T follicular helper cell (primary cell): Measurements from ENCODE around the gene MLLT3.

Source experiments
- DNase-seq: peaks from one replicate; pipeline ENCODE4 v3.0.0-alpha.2; 2020; ENCODE audit warnings: low read depth

MLLT3 gene

GRCh38 chr9:20417373-20418080 is 204.8 kb downstream of the MLLT3 start:
- DNase-seq: no peak

GRCh38 chr9:20414150-20414549 is 208.1 kb downstream of the MLLT3 start:
- DNase-seq: no peak

- DNase-seq: no peak
Measured at GRCh38 chr9:20409321-20410092, 212.8 kb downstream of the MLLT3 start.

- DNase-seq: no peak
Measured at GRCh38 chr9:20408513-20408912, 213.8 kb downstream of the MLLT3 start.

- DNase-seq: no peak
Measured at GRCh38 chr9:20407013-20407412, 215.3 kb downstream of the MLLT3 start.

GRCh38 chr9:20406344-20406743 is 216.0 kb downstream of the MLLT3 start:
- no peak for DNase-seq

GRCh38 chr9:20405616-20406015 is 216.7 kb downstream of the MLLT3 start:
- DNase-seq: no peak

- no peak for DNase-seq
Measured at GRCh38 chr9:20405078-20405477, 217.2 kb downstream of the MLLT3 start.

GRCh38 chr9:20404192-20404813 is 218.0 kb downstream of the MLLT3 start:
- no peak for DNase-seq

GRCh38 chr9:20403346-20403745 is 219.0 kb downstream of the MLLT3 start:
- no peak for DNase-seq

GRCh38 chr9:20402273-20402875 is 219.9 kb downstream of the MLLT3 start:
- no peak for DNase-seq

- no peak for DNase-seq
Measured at GRCh38 chr9:20398536-20399338, 223.6 kb downstream of the MLLT3 start.

- DNase-seq: no peak
Measured at GRCh38 chr9:20397348-20397747, 225.0 kb downstream of the MLLT3 start.

GRCh38 chr9:20396509-20396908 is 225.8 kb downstream of the MLLT3 start:
- DNase-seq: no peak

- no peak for DNase-seq
Measured at GRCh38 chr9:20395651-20396050, 226.6 kb downstream of the MLLT3 start.

GRCh38 chr9:20394969-20395368 is 227.3 kb downstream of the MLLT3 start:
- no peak for DNase-seq

- no peak for DNase-seq
Measured at GRCh38 chr9:20391208-20391607, 231.1 kb downstream of the MLLT3 start.

- no peak for DNase-seq
Measured at GRCh38 chr9:20390400-20390799, 231.9 kb downstream of the MLLT3 start.

- DNase-seq: no peak
Measured at GRCh38 chr9:20387062-20387461, 235.2 kb downstream of the MLLT3 start.

GRCh38 chr9:20384642-20385041 is 237.7 kb downstream of the MLLT3 start:
- DNase-seq: no peak

- no peak for DNase-seq
Measured at GRCh38 chr9:20382460-20383071, 239.7 kb downstream of the MLLT3 start.
